ENCODE data around the gene GALNT2.

GALNT2 gene

GRCh38 chr1:230328342-230329015, 261.4 kb downstream of the GALNT2 start:
- ATAC-seq = no peak
- TF ChIP-seq POU6F1 (CRISPR knock-in tag; IDR thresholded peaks at IDR 0.05; ENCODE audit: borderline replicate concordance, low read depth) = no peak
- no peak for TF ChIP-seq ZNF8 (CRISPR knock-in tag; IDR thresholded peaks at IDR 0.05)
- no peak for TF ChIP-seq ARNTL (CRISPR knock-in tag; IDR thresholded peaks at IDR 0.05; ENCODE audit: borderline replicate concordance, low read depth)
- TF ChIP-seq CREB5 (CRISPR knock-in tag; IDR thresholded peaks at IDR 0.05; ENCODE audit: low read depth) = no peak
- TF ChIP-seq TCF4 (CRISPR knock-in tag; IDR thresholded peaks at IDR 0.05; ENCODE audit: borderline replicate concordance) = no peak
- no peak for TF ChIP-seq ZNF565 (CRISPR knock-in tag; conservative IDR thresholded peaks at IDR 0.05; ENCODE audit: low read depth)
- no peak for TF ChIP-seq TSHZ2 (CRISPR knock-in tag; IDR thresholded peaks at IDR 0.05)
- TF ChIP-seq ISL1 (CRISPR knock-in tag; IDR thresholded peaks at IDR 0.05) = no peak
- TF ChIP-seq CSRNP3 (CRISPR knock-in tag; IDR thresholded peaks at IDR 0.05) = no peak
- no peak for TF ChIP-seq BACH2 (CRISPR knock-in tag; IDR thresholded peaks at IDR 0.05; ENCODE audit: borderline replicate concordance)
- TF ChIP-seq GLIS3 (CRISPR knock-in tag; IDR thresholded peaks at IDR 0.05) = no peak
- TF ChIP-seq RARB (CRISPR knock-in tag; IDR thresholded peaks at IDR 0.05) = no peak
- no peak for TF ChIP-seq OSR1 (CRISPR knock-in tag; IDR thresholded peaks at IDR 0.05)
- TF ChIP-seq ESRRG (CRISPR knock-in tag; IDR thresholded peaks at IDR 0.05) = no peak
- no peak for TF ChIP-seq SNAI2 (CRISPR knock-in tag; IDR thresholded peaks at IDR 0.05)
- TF ChIP-seq TOX (CRISPR knock-in tag; IDR thresholded peaks at IDR 0.05; ENCODE audit: borderline replicate concordance) = no peak
- no peak for TF ChIP-seq ZFP30 (CRISPR knock-in tag; IDR thresholded peaks at IDR 0.05)
- no peak for TF ChIP-seq ZC3H10 (CRISPR knock-in tag; IDR thresholded peaks at IDR 0.05)
- no peak for TF ChIP-seq ZFP3 (CRISPR knock-in tag; IDR thresholded peaks at IDR 0.05)
- TF ChIP-seq PATZ1 (CRISPR knock-in tag; IDR thresholded peaks at IDR 0.05; ENCODE audit: borderline replicate concordance) = no peak

GRCh38 chr1:230330157-230330556, 263.1 kb downstream of the GALNT2 start:
- TF ChIP-seq GLIS3 (CRISPR knock-in tag; IDR thresholded peaks at IDR 0.05) (no peak), TSHZ2 (CRISPR knock-in tag; IDR thresholded peaks at IDR 0.05) (no peak), ZNF70 (CRISPR knock-in tag; IDR thresholded peaks at IDR 0.05) (no peak), TOX (CRISPR knock-in tag; IDR thresholded peaks at IDR 0.05; ENCODE audit: borderline replicate concordance) (no peak), ZC3H10 (CRISPR knock-in tag; IDR thresholded peaks at IDR 0.05) (no peak), ZFP3 (CRISPR knock-in tag; IDR thresholded peaks at IDR 0.05) (no peak), ARNTL (CRISPR knock-in tag; IDR thresholded peaks at IDR 0.05; ENCODE audit: borderline replicate concordance, low read depth) (no peak)
- ATAC-seq = no peak
